H9 (cell line): Measurements from ENCODE around the gene OR2V1. TPM values are rescaled to one million over a fixed set of nuclear protein-coding genes. Genes with fewer than 3 reads are reported as not detected.

ENCODE experiments used
- DNase-seq: peaks from one replicate; pipeline ENCODE4 v3.0.0-alpha.2; 2017
- H2AFZ ChIP-seq: one replicate; pipeline ENCODE4 v1.6.1; 2013; ENCODE audit warnings: mild to moderate bottlenecking, low read length, control low read depth, moderate library complexity
- H2AK5ac ChIP-seq: 2 replicates; pipeline ENCODE4 v1.6.1; 2013; ENCODE audit warnings: low read length, control low read depth, mixed read lengths; ENCODE audit not compliant: insufficient read length
- H2BK120ac ChIP-seq: one replicate; pipeline ENCODE4 v1.6.1; 2013; ENCODE audit warnings: low read depth, mild to moderate bottlenecking, low read length, control low read depth, inconsistent platforms; ENCODE audit not compliant: poor library complexity, severe bottlenecking
- H2BK12ac ChIP-seq: 2 replicates; pipeline ENCODE4 v1.6.1; 2013; ENCODE audit warnings: low read length, control low read depth, mixed read lengths, low read depth; ENCODE audit not compliant: insufficient read length
- H2BK15ac ChIP-seq: 2 replicates; pipeline ENCODE4 v1.6.1; 2013; ENCODE audit warnings: low read depth, low read length, control low read depth
- H2BK20ac ChIP-seq: one replicate; pipeline ENCODE4 v1.6.1; 2013; ENCODE audit warnings: low read depth, mild to moderate bottlenecking, low read length, control low read depth, inconsistent platforms; ENCODE audit not compliant: poor library complexity, severe bottlenecking
- H2BK5ac ChIP-seq: 2 replicates; pipeline ENCODE4 v1.6.1; 2013; ENCODE audit warnings: low read length, control low read depth, mixed read lengths; ENCODE audit not compliant: insufficient read length
- H3K14ac ChIP-seq: 2 replicates; pipeline ENCODE4 v1.6.1; 2013; ENCODE audit warnings: low read length, control low read depth; ENCODE audit not compliant: insufficient read depth
- H3K18ac ChIP-seq: 2 replicates; pipeline ENCODE4 v1.6.1; 2013; ENCODE audit warnings: low read depth, mild to moderate bottlenecking, mixed read lengths, low read length, control low read depth; ENCODE audit not compliant: insufficient read length
- H3K23ac ChIP-seq: 2 replicates; pipeline ENCODE4 v1.6.1; 2013; ENCODE audit warnings: low read length, control low read depth, mixed read lengths, low read depth; ENCODE audit not compliant: insufficient read length
- H3K23me2 ChIP-seq: 2 replicates; pipeline ENCODE4 v1.6.1; 2013; ENCODE audit warnings: low read depth, mild to moderate bottlenecking, mixed read lengths, low read length, control low read depth; ENCODE audit not compliant: insufficient read length, poor library complexity, severe bottlenecking
- H3K27ac ChIP-seq: 2 replicates; pipeline ENCODE4 v1.5.1; 2013; ENCODE audit warnings: low read length, control low read depth, mixed read lengths, low read depth; ENCODE audit not compliant: insufficient read length
- H3K27me3 ChIP-seq: 2 replicates; pipeline ENCODE4 v1.6.1; 2013; ENCODE audit warnings: low read length, control low read depth, inconsistent platforms; ENCODE audit not compliant: insufficient read depth
- H3K4ac ChIP-seq: 2 replicates; pipeline ENCODE4 v1.6.1; 2013; ENCODE audit warnings: low read depth, mild to moderate bottlenecking, control low read depth, inconsistent platforms, low read length, moderate library complexity
- H3K4me1 ChIP-seq: 2 replicates; pipeline ENCODE4 v1.6.1; 2013; ENCODE audit warnings: low read length, control low read depth, inconsistent platforms; ENCODE audit not compliant: insufficient read depth
- H3K4me2 ChIP-seq: 2 replicates; pipeline ENCODE4 v1.6.1; 2013; ENCODE audit warnings: low read length, control low read depth, mixed read lengths; ENCODE audit not compliant: insufficient read length, insufficient read depth
- H3K56ac ChIP-seq: 2 replicates; pipeline ENCODE4 v1.6.1; 2013; ENCODE audit warnings: low read depth, mild to moderate bottlenecking, mixed read lengths, low read length, control low read depth; ENCODE audit not compliant: insufficient read length
- H3K79me1 ChIP-seq: 2 replicates; pipeline ENCODE4 v1.6.1; 2013; ENCODE audit warnings: low read depth, mild to moderate bottlenecking, moderate library complexity, low read length, control low read depth, inconsistent platforms; ENCODE audit not compliant: insufficient read depth, poor library complexity, severe bottlenecking
- H3K79me2 ChIP-seq: 2 replicates; pipeline ENCODE4 v1.6.1; 2013; ENCODE audit warnings: low read length, control low read depth, inconsistent platforms; ENCODE audit not compliant: insufficient read depth
- H3K9ac ChIP-seq: 2 replicates; pipeline ENCODE4 v1.6.1; 2013; ENCODE audit warnings: low read length, control low read depth, mixed read lengths; ENCODE audit not compliant: insufficient read length; ENCODE audit errors: extremely low read depth
- H3K9me3 ChIP-seq: one replicate; pipeline ENCODE4 v1.6.1; 2013; ENCODE audit warnings: low read depth, low read length, inconsistent platforms; ENCODE audit not compliant: control insufficient read depth
- H3T11ph ChIP-seq: one replicate; pipeline ENCODE4 v1.6.1; 2013; ENCODE audit warnings: mild to moderate bottlenecking, low read length, control low read depth, inconsistent platforms
- H4K20me1 ChIP-seq: one replicate; pipeline ENCODE4 v1.6.1; 2013; ENCODE audit not compliant: control insufficient read depth, insufficient read length, insufficient read depth
- H4K5ac ChIP-seq: 2 replicates; pipeline ENCODE4 v1.6.1; 2013; ENCODE audit warnings: low read depth, mild to moderate bottlenecking, mixed read lengths, low read length, control low read depth; ENCODE audit not compliant: insufficient read length
- H4K8ac ChIP-seq: replicated peaks from 2 replicates; pipeline ENCODE4 v1.6.1; 2013; ENCODE audit warnings: low read length, control low read depth, mixed read lengths, low read depth; ENCODE audit not compliant: insufficient read length
- H4K91ac ChIP-seq: 2 replicates; pipeline ENCODE4 v1.6.1; 2013; ENCODE audit warnings: low read depth, mild to moderate bottlenecking, moderate library complexity, mixed read lengths, low read length, control low read depth; ENCODE audit not compliant: insufficient read length
- H3K27ac Mint-ChIP-seq, 3 experiments: 2 replicates in 2 of 3; 3 replicates in 1 of 3; pipeline ENCODE4 v1.8.0; 2020 to 2021; ENCODE audit warnings: mixed read lengths in 3 of 3, mild to moderate bottlenecking in 1 of 3, moderate library complexity in 1 of 3
- H3K27me3 Mint-ChIP-seq: 2 replicates; pipeline ENCODE4 v1.8.0; 2021; ENCODE audit warnings: low read depth, mild to moderate bottlenecking, moderate library complexity, mixed read lengths
- H3K36me3 Mint-ChIP-seq, 3 experiments: 2 replicates in 2 of 3; 3 replicates in 1 of 3; pipeline ENCODE4 v1.8.0; 2020 to 2021; ENCODE audit warnings: low read depth in 3 of 3, mixed read lengths in 3 of 3; ENCODE audit not compliant: insufficient read depth in 1 of 3
- H3K4me1 Mint-ChIP-seq, 2 experiments: 2 replicates each; pipeline ENCODE4 v1.8.0; 2020; ENCODE audit warnings: mixed read lengths in 2 of 2
- H3K4me3 Mint-ChIP-seq, 2 experiments: 2 replicates in 1 of 2; 3 replicates in 1 of 2; pipeline ENCODE4 v1.8.0; 2020 to 2021; ENCODE audit warnings: mild to moderate bottlenecking in 2 of 2, mixed read lengths in 2 of 2, moderate library complexity in 1 of 2
- H3K9me3 Mint-ChIP-seq, 2 experiments: 2 replicates in 1 of 2; 3 replicates in 1 of 2; pipeline ENCODE4 v1.8.0; 2020; ENCODE audit warnings: mild to moderate bottlenecking in 2 of 2, mixed read lengths in 2 of 2, moderate library complexity in 1 of 2
- WGBS: extraction: QIAGEN DNeasy Blood & Tissue Kit; methylation state at CpG from one replicate; pipeline ENCODE4 v1.1.7; 2013; ENCODE audit warnings: missing lambda C conversion rate, low lambda C conversion rate, mixed read lengths; ENCODE audit not compliant: insufficient read length; ENCODE audit errors: extremely low coverage; 5-methylcytosine and 5-hydroxymethylcytosine counted together
- total RNA-seq: library from RNA; stranded (reverse); gene quantifications from 2 replicates; pipeline ENCODE4 v1.2.1, GENCODE V29; 2021
- TF ChIP-seq, protein P1 (sequence below): fragments of 200-600 bp; sonication (generic); conservative IDR thresholded peaks from 3 replicates; pipeline ENCODE4 v1.8.0; 2021; ENCODE audit warnings: antibody characterized with exemption, mild to moderate bottlenecking

Gene OR2V1
- total RNA-seq, 1 experiment from 2014 or later, result not detected

DNA sequence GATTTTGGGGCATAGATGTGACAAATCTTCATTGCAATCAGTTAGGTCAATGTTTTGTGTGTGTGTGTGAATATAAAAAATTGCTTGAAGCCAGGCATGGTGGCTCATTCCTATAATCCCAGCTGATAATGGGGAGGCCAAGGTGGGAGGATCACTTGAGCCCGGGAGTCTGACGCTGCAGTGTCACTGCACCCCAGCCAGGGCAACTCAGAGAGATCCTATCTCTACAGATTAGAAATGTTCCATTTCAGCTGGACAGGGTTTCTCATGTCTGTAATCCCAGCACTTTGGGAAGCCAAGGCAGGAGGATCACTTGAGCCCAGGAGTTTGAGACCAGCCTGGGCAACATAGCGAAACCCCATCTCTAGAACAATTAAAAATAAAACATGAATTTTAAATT lies 27.9 kb upstream of the OR2V1 start:
- Histone ChIP-seq H4K5ac (no peak overlapping the region), H2BK12ac (no peak overlapping the region), H3K79me1 (no peaks in the 10 kb centered on the region), H3K4me2 (no peak overlapping the region), H3K79me2 (no peaks in the 10 kb centered on the region), H2BK5ac (no peak overlapping the region), H3K4ac (no peak overlapping the region), H4K8ac (no peak overlapping the region), H2AFZ (no peak overlapping the region), H2AK5ac (no peak overlapping the region), H3K27ac (no peak overlapping the region), H3K14ac (no peak overlapping the region), H2BK20ac (no peak overlapping the region), H3K56ac (no peak overlapping the region), H3K9me3 (no peaks in the 10 kb centered on the region), H3K18ac (no peak overlapping the region), H3K4me1 (no peaks in the 10 kb centered on the region), H3K23ac (no peak overlapping the region), H2BK15ac (no peak overlapping the region), H4K91ac (no peak overlapping the region), H3K23me2 (peaks cover 8% of the 10 kb centered on the region), H3T11ph (no peak overlapping the region), H3K9ac (no peak overlapping the region), H3K27me3 (no peaks in the 10 kb centered on the region), H2BK120ac (no peak overlapping the region), H4K20me1 (no peaks in the 10 kb centered on the region)
- Mint-ChIP-seq H3K4me1 (peaks cover 17 to 28% of the 10 kb centered on the region in 2 experiments), H3K4me3 (no peak overlapping the region; a peak in 1 of 5 replicates), H3K27ac (no peak overlapping the region; a peak in 1 of 7 replicates), H3K36me3 (no peaks in the 10 kb centered on the region; a peak in 2 of 7 replicates), H3K27me3 (peaks cover 44% of the 10 kb centered on the region), H3K9me3 (peaks cover 2 to 3% of the 10 kb centered on the region in 2 experiments; a peak in 4 of 5 replicates)
- WGBS, result no CpG with 5 or more reads among the region's 3 CpGs
- DNase-seq, result no peak
- TF ChIP-seq, protein P1, sequence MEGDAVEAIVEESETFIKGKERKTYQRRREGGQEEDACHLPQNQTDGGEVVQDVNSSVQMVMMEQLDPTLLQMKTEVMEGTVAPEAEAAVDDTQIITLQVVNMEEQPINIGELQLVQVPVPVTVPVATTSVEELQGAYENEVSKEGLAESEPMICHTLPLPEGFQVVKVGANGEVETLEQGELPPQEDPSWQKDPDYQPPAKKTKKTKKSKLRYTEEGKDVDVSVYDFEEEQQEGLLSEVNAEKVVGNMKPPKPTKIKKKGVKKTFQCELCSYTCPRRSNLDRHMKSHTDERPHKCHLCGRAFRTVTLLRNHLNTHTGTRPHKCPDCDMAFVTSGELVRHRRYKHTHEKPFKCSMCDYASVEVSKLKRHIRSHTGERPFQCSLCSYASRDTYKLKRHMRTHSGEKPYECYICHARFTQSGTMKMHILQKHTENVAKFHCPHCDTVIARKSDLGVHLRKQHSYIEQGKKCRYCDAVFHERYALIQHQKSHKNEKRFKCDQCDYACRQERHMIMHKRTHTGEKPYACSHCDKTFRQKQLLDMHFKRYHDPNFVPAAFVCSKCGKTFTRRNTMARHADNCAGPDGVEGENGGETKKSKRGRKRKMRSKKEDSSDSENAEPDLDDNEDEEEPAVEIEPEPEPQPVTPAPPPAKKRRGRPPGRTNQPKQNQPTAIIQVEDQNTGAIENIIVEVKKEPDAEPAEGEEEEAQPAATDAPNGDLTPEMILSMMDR, result no peak
